Sigmoid colon (tissue), 4 donors: Measurements from ENCODE around the gene ELMO3.

ENCODE experiments used
- CTCF ChIP-seq, 4 experiments: fragments of 450-650 bp in 3 of 4; fragments of 200-600 bp in 1 of 4; IDR thresholded peaks; one replicate each; pipeline ENCODE4 v1.5.1; 2016 to 2019; ENCODE audit warnings: antibody characterized with exemption in 4 of 4, mild to moderate bottlenecking in 3 of 4, moderate library complexity in 2 of 4
- POLR2A ChIP-seq, 2 donors: fragments of 450-650 bp; IDR thresholded peaks; one replicate each; pipeline ENCODE4 v1.6.1; 2016; ENCODE audit warnings: antibody characterized with exemption in 2 of 2, mild to moderate bottlenecking in 2 of 2, moderate library complexity in 2 of 2
- POLR2AphosphoS5 ChIP-seq, 4 donors: sonication (generic); formaldehyde crosslinking; IDR thresholded peaks; one replicate each; pipeline ENCODE4 v1.6.1; 2017; ENCODE audit warnings: antibody characterized with exemption in 4 of 4

- TF ChIP-seq POLR2A (IDR thresholded peaks at IDR 0.05) (no peak), CTCF (IDR thresholded peaks at IDR 0.05) (no peak), POLR2AphosphoS5 (IDR thresholded peaks at IDR 0.05) (no peak)
These were observed 39.3 kb downstream of the ELMO3 start for GRCh38 chr16:67238278-67238575.
